ENCODE results near the gene STK32B.
"Not testable (repeated sequence)": the region's sequence is repeated elsewhere in the genome, so short reads cannot be mapped to it uniquely, and the experiment has no call there.

STK32B gene

DNA sequence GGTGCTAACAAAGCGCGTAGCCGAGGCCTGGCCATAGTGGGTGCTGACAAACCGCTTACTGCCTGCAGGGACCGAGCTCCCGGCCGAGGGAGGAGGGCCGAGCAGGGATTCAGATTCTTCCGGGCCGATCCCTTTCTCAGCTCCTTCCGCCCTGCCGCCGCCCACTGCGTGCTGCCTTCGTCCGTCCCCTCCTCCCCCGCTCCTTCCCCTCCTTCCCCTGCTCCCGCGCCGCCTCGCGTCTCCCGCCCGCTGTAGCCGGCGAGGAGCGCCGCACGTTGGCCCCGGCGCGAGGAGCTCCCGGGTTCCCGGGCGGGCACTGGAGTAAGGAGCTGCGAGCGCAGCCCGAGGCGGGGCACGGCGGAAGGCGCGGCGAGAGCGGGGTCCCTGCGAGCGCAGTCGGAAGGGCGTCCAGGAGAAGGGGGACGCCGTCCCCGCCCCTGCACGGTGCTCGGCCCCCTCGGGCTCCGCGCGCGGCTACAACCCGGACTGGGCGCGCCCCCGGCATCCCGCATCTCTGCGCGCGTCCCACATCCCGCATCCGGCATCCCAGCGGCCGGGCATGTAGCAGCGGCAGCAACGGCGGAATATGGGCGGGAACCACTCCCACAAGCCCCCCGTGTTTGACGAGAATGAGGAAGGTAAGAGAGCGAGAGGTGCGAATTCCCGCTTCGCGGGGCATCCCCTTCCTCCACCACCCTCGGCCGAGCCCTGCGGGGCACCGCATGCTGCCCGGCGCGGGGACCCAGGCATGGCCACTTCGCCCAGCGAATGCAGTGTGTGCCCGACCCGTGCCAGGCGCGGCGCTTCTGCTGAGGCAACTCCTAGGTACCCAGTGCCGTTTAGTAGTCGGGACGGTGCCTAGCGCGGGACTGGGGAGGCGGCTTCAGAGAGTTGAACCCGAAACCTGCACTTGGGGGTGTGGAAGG is at the start of gene STK32B:
TSS of gene STK32B (plus strand) at position 203 of the 926 bp plus-strand sequence.
- DNase-seq, result no peak

DNA sequence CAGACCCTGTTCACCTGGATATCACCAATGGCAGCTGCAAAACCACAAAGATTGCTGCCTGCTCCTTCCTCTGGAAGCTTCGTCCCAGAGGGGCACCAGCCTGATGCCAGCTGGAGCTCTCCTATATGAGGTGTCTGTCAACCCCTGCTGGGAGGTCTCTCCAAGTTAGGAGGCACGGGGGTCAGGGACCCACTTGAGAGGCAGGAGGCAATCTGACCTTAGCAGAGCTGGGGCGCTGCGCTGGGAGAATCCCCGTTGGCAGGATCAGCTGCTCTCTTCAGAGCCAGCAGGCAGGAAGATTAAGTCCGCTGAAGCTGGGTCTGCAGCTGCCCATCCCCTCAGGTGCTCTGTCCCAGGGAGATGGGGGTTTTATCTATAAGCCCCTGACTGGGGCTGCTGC is 49.6 kb upstream of the STK32B start:
- DNase-seq, result not testable (repeated sequence)

DNA sequence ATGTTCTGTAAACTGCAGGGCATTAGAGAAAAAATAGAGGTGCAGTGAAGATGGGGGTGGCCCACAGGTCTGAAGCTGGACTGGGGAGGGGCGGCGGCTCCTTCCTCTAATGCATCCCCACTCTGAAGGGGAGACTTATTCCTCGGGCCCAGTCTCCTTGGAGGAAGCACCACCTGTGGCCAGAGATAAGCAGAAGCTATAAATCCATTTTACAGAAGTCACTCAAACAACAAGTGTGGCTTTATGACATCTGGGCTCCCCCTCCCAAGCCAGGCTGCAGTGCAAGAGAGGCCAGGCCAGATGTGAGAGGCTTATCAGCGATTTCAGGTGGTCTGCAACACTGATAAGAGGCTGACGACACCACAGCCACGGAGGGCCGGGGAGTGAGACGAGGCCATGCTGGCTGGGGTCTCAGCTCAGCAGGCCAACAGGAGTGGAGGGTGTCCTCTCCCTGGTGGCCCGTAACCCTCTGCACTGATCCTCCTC is 47.9 kb upstream of the STK32B start:
- no peak for DNase-seq

DNA sequence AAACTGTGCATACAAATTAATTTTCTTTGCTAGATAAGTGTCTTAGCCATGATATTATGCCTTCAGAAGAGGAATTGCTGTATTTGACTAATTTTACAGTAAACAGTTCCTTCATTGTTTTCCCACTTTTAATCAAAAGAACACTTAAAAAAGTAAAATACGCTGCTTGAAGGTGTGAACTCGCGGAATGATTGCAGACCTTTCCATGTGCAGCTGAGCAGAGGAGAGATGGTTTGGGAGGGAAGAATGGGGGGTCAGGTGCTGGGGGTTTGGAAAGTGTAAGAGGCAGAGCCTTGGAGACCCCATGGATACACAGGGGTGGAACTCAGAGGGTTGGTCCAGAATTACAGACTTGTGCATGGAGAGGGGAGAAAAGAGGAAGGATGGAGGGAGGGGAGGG is 47.4 kb upstream of the STK32B start:
- DNase-seq, result no peak

DNA sequence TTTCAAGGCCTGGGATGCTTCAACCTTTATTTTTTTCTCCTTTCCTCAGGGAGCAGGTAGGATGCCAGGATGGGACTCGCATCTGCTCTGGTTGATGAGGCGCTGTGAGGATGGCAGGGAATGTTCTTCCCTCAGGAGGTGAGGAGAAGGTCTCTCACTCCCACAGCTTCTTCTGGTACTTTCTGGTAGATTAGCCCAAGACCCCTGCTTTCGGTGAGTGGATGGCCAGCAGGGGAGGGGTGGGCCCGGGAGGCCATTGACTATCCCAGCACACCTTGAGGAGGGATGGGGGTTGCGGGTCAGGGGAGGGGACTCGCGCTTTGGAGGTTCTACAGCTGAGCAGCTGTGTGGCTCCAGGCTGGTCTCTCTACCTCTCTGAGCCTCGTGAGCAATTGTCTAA is 46.8 kb upstream of the STK32B start:
- DNase-seq, result no peak

DNA sequence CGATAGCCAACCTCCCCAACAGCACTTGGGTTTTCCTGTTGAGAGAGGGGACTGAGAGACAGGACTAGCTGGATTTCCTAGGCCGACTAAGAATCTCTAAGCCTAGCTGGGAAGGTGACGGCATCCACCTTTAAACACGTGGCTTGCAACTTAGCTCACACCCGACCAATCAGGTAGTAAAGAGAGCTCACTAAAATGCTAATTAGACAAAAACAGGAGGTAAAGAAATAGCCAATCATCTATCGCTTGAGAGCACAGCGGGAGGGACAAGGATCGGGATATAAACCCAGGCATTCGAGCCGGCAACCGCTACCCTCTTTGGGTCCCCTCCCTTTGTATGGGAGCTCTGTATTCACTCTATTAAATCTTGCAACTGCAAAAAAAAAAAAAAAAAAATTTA is 44.3 kb upstream of the STK32B start:
- not testable (repeated sequence) for DNase-seq

DNA sequence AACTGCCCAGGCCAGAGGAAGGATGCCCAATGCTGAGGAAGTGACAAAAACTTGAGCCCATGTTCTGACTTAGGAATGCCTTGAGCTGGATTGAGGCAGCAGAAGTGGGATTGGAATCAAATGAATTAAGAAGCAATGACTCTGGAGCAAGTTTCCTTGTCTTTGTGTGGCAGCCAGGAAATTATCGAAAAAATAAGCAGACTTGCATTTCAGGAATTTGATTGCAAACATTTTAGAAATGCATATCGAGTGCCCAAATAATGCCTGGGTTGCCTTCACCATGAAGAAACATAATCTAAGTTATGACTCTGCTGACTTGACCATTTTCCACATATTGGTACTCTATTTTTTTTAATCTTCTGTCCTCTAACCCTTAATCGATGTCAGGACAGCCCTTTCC is 41.5 kb upstream of the STK32B start:
- DNase-seq, result no peak

DNA sequence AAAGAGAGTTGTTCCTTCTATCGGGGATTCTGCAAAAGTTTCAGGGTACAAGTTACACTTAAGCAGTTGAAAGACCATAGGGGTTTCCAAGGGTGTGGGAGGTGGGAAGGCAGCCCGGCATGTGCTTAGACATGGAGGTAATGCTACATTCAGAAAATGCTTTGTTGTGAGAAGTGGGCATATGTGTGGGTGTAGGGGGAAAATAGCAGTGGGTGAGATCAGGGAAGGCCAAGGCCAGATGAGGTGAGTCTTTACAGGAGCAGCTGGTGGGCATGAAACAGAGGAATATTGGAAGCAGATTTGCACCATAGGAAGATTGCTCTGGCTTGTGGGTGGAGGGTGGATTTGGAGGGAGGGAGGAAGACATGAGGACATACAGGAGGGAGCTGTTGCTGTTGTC is 40.3 kb upstream of the STK32B start:
- no peak for DNase-seq

DNA sequence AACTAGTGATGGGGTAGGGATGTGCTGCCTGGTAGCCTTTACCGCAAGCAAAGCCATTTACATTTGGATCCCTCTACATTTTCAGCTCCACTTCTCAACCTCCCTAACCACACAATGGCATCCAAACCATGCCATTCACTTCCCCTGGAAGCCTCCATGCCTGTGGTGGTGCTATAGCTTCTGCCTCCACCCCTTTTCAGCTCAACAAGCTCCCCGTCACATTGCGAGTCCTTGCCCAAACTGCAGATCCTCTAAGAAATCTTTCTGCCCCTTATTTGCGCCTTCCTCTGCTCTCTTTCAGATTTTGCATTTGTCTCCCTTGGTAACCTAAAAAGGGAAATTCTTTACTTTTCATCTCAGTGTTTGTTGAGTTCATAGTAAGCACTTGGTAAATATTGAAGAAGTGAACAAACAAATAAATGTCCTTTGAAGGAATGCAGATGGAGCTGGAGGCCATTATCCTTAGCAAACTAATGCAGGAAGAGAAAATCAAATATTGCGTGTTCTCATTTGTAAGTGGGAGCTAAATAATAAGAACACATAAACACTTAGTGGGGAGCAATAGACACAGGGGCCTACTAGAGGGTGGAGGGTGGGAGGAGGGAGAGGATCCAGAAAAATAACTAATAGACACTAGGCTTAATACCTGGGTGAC is 38.9 kb upstream of the STK32B start:
- no peak for DNase-seq

DNA sequence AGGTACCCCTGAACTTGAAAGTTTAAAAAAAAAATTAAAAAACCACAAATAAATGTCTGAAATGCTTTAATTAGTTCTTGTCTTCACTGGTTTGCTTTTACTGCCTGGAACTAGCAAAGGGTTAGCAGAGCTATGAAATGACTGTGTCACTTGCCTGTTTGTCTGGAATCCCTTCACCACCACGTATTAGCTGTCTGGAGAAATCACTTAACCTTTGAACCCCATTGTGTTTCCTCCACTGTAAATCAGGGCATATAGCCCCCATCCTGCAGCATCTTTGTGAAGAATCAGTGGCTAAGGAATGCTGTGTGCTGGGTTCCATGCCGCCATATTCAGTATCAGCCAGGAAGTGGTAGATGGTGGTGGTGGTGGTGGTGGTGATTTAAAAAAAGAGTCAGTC is 38.3 kb upstream of the STK32B start:
- DNase-seq, result no peak

DNA sequence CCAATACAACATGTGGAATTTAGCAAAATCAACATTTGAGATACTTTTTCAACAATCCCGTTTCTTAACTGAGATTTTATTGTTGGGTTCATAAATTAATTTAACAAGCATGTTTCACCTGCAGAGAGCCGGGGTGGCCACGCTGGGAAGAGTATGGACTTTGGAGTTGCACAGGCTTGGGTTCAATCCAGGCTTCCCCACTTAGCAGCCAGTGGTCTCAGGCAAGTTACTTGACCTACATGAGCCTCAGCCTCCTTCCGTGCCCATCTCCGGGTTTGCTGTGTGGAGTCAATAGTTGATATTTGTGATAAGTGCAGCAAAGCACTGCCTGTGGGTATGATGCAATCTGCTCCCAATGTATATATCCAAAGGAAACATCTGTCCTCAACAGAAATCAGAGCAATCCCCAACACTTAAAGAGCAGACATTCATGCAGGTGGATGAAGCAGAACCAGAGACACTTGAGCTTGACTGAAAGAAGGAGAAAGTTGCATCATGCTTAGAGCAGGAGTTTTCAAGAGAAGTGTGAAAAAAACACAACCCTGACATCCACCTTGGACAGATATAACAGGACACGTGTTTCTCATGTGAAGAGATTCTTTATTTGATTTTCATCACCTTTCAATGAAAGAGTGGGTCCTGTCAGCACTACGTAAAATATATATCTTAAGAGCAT is 37.1 kb upstream of the STK32B start:
- no peak for DNase-seq

DNA sequence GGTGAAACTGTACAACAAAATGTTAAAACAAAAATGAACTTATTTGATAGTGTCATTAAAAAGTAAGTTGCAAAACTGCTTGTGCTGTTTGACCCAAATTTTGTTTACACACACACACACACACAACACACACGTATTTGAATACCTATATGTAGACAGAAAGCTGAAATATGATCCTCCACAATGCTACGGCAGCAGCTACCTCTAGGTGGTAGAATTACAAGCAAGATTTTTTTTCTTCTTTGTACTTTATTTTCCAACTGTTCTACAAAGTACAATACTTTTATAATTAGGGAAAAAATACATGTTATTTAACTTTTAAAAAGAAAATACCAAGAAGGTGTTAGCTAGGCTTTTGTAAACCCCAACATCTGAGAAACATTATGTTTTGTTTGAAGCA is 33.2 kb upstream of the STK32B start:
- DNase-seq, result no peak

DNA sequence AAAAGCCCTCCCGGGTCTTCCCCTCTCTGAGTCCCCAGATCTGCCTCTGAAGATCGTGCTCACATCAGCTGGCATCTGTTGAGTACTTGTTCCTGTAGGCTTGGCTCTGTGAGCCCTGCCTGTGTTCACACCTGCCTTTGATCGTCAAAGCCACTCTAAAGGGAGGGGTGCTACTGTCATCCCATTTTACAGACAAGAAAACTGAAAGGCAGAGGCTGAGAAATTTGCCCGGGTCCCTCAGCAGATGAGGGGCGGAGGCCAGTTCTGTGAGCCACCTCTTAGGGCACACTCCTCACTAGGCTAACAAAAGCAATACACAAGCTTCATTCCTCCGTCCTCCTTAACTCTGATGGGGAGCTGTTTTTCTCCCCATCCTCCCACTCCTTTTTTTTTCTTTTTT is 32.7 kb upstream of the STK32B start:
- DNase-seq, result no peak

DNA sequence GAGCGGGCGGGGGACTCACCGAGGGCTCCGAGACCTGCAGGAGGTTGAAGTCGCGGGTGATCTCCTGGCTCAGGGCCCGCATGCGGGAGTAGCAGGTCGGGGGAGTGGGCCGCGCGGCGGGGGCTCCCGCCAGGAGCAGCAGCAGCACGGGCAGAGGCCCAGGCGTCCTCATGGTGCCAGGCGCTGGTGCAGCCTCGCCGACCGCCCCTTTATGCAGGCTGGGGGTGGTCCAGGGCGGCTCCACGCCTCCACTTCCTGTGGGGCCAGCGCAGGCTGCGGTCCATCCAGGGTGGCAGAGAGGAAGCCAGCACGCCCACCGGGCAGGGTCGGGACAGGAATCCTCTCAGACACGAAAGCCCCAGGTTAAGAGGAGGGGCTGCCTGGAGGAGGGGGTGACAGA is 32.0 kb upstream of the STK32B start, which contains the start of gene CYTL1:
TSS of gene CYTL1 (minus strand) at position 185 of the 400 bp plus-strand sequence. CDS start at position 172, 13 bp downstream.
- no peak for DNase-seq

DNA sequence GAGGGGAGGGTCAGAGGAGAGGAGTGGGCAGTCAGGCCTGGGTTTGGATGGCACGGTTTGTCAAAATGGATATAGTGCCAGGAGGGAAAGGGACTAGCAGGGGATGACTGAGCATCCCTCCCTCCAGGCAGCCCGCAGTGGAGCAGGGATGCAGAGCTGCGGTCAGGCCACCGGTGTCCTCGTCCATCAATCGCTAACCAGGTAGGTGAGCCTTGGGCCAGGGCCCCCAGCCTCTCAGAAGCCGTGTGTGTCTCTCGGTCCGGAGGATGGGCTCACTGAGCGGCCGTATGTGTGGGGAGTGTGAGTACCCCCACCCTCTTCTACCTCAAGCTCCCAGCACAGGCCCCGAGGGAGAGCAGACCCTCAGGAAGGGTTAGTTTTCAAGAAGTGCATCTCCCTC is 31.5 kb upstream of the STK32B start:
- DNase-seq, result no peak

DNA sequence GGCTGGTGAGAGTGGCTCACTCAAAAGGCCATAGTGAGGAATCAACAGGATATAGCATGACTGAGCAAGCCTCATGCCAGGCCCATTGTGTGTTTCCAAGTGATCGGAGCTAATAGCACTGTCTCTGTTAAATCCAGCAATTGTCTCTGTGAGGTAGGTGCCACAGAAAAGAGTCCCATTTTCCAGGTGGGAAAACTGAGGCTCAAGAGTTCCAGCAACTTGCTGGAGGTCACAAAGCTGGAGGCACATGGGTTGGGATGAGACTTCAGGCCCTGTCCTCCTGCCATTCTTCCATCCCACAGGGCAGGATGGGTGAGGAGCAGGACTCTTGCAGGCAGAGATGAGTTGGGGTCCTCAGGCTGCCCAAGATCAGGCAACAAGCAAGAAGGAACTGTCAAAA is 30.9 kb upstream of the STK32B start:
- no peak for DNase-seq

DNA sequence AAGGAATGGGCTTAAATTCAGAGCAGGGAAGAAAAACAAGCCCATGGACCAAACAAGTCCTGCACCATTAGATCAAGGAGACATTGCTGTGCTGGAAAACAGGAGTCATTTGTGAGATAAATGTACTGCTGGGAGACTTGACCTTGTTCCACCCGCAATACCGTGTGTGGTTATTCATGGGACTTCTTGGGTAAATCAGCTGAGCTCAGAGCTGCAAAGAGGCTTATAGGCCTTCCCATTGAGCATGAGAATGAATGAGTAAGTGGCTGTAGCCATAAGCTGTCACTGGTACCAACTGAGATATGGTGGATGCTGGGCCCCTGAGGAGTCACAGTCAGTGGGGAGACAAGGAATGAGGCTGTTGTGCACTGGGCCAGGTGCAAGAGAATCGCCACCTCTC is 29.7 kb upstream of the STK32B start:
- DNase-seq, result no peak

DNA sequence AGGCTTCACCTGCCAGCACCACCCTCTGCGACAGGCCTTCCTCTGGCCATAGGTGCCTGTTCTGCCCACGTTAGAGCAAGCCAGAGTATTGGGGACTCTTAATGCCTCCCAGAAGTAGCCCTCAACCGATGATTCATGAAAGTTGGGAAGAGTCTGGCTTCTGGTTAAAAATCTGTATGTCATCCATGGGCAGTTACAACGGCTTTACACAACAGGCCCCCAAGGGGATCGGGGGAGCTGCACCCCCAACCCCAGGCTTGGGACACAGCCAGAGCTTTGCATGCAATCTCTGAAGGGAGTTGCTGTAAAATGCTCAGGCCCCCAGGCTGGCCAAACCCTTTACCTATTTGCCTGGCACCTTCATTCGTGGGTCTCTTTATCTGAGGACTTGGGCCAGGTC is 26.6 kb upstream of the STK32B start:
- no peak for DNase-seq

DNA sequence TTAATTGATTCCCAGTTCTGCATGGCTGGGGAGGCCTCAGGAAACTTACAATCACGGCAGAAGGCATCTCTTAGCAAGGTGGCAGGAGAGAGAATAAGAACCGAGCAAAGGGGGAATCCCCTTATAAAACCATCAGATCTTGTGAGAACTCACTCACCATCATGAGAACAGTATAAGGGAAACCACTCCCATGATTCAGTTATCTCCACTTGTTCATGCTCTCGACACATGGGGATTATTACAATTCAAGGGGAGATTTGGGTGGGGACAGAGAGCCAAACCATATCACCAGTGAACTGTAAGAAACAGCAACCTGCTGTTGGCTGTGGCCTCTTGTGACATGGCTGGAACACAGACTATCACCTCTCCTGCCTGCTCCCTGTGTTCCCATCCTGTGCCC is 24.9 kb upstream of the STK32B start:
- DNase-seq, result no peak

DNA sequence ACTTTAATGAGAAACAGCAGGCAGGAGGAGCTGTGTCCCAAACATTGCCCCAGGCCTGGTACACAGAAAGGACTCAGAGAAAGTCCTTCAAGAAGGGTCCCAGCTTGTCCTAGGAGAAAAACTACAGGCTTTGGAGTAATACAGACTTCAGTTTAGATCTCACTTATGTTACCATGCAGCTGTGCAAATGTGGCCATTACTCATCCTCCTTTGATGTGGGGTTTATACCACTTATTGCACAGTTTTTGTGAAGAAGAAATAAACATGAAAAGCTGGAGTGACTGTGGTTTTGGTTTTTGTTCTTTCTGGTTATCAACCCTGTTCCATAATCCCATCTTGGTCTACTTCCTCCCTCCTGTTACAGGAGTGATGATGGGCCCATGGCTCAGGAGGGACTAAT is 23.9 kb upstream of the STK32B start:
- DNase-seq, result no peak

DNA sequence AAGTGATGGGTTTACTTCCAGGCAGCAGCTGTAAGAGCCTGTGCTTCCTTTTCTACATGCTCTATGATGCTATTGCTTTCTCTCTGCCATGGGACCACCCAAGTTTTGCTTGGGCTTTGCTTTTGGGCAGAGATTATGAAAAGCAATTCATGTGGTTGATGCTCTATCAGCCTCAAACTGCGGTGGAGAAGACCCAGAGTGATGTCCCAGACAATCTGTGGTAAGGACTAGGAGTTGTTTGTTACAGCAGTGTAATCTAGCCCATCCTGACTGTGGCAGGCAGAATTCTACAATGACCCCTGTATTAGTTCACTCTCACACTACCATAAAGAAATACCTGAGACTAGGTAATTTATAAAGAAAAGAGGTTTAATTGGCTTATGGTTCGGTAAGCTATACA is 22.8 kb upstream of the STK32B start:
- DNase-seq, result no peak

DNA sequence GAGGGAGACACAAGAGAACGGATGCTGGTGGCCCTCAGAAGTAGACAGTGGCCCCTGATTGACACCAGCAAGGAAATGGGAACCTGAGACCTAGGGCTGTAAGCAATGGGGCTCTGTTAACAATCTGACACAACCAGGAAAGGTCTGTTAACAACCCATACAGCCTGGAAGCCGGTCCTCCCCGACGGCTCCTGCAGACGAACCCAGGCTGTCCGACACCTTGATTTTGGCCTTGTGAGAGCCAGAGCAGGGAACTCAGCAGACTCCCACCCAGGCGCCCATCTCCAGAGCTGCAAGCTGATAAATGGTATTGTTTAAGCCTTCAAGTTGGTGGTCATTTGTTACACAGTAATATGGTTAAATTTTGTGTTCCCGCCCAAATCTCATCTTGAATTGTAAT is 21.8 kb upstream of the STK32B start:
- no peak for DNase-seq

DNA sequence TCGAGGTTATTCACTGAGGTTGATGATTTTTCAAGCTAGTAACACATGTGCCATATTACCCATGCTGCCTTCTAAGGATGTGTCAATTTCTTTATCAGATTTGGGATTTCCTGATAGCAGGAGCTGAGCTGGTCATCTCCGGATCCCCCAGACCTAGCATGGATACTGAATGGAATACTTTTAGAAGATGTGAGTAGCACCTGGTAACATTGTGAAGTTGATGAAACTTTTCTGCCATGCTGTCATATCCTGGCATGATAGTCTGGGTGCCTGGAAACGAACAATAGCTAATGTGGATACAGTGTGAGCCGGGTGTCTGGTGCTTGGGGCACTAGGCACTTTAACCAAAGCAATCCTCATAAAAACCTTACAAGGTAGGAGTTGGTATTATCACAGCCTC is 21.1 kb upstream of the STK32B start:
- no peak for DNase-seq

DNA sequence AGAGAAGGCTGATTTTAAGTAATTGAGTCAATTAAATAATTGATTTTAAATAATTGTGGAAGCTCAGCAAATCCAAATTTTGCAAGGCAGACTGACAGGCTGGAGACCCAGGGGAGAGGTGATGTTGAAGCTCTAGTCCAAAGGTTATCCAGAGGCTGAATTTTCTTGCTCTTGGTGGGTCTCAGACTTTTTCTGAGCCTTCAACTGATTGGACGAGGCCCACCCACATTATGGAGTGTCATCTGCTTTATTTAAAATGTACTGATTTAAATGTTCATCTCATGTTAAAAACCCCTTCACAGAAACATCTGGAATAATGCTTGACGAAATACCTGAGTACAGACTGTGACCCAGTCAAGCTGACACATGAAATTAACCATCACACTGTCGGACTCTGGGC is 20.4 kb upstream of the STK32B start:
- no peak for DNase-seq

All from CD4-positive, alpha-beta T cell treated with Interleukin-10 for 1 hour (primary cell).